Ishikawa (cell line): ENCODE results near the gene LMAN2L.

ENCODE experiments used
- CEBPB ChIP-seq: IDR thresholded peaks from 2 replicates; pipeline ENCODE4 v1.6.1; 2012
- CREB1 ChIP-seq: IDR thresholded peaks from 2 replicates; pipeline ENCODE4 v1.6.1; 2012; ENCODE audit warnings: low read depth
- EGR1 ChIP-seq: IDR thresholded peaks from 2 replicates; pipeline ENCODE4 v1.6.1; 2012
- EP300 ChIP-seq: IDR thresholded peaks from 2 replicates; pipeline ENCODE4 v1.6.1; 2012; ENCODE audit warnings: borderline replicate concordance
- FOXM1 ChIP-seq: IDR thresholded peaks from 2 replicates; pipeline ENCODE4 v1.6.1; 2012; ENCODE audit warnings: low read depth, borderline replicate concordance
- NFIC ChIP-seq: IDR thresholded peaks from 2 replicates; pipeline ENCODE4 v1.6.1; 2012
- RAD21 ChIP-seq: IDR thresholded peaks from 2 replicates; pipeline ENCODE4 v1.6.1; 2012; ENCODE audit warnings: low read depth
- TAF1 ChIP-seq: IDR thresholded peaks from 2 replicates; pipeline ENCODE4 v1.6.1; 2012; ENCODE audit warnings: low read depth, mild to moderate bottlenecking
- TCF12 ChIP-seq: IDR thresholded peaks from 2 replicates; pipeline ENCODE4 v1.6.1; 2012; ENCODE audit warnings: low read depth
- TEAD4 ChIP-seq: IDR thresholded peaks from 2 replicates; pipeline ENCODE4 v1.6.1; 2012
- USF1 ChIP-seq: IDR thresholded peaks from 2 replicates; pipeline ENCODE4 v1.6.1; 2012
- YY1 ChIP-seq: IDR thresholded peaks from 2 replicates; pipeline ENCODE4 v1.6.1; 2012; ENCODE audit warnings: low read depth
- ZBTB7A ChIP-seq: IDR thresholded peaks from 2 replicates; pipeline ENCODE4 v1.6.1; 2012; ENCODE audit warnings: low read depth
- TF ChIP-seq, protein P1 (sequence below): IDR thresholded peaks from 2 replicates; pipeline ENCODE4 v1.6.1; 2012; ENCODE audit warnings: low read depth, mild to moderate bottlenecking
- TF ChIP-seq, protein P2 (sequence below): IDR thresholded peaks from 2 replicates; pipeline ENCODE4 v1.6.1; 2012

The LMAN2L gene

DNA sequence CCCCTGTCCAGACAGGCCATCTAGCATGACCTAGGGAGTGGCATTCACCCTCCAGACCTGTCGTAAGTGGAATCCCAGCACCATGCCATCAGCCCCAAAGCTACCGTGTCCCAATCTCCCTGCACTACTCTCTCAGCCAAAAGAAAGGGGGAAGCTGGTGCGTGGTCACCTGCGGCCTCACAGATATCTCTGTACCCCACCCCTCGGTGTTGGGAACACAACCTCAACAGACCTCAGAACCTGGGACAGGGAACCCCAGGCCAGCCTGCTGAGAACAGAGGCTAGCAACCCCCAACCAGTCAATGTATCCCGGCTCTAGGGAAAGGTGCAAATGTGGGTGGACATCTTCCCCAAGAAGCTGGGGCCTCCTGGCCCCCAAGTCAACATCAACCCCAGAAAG is 38.2 kb downstream of the LMAN2L start:
- TF ChIP-seq, protein P1, sequence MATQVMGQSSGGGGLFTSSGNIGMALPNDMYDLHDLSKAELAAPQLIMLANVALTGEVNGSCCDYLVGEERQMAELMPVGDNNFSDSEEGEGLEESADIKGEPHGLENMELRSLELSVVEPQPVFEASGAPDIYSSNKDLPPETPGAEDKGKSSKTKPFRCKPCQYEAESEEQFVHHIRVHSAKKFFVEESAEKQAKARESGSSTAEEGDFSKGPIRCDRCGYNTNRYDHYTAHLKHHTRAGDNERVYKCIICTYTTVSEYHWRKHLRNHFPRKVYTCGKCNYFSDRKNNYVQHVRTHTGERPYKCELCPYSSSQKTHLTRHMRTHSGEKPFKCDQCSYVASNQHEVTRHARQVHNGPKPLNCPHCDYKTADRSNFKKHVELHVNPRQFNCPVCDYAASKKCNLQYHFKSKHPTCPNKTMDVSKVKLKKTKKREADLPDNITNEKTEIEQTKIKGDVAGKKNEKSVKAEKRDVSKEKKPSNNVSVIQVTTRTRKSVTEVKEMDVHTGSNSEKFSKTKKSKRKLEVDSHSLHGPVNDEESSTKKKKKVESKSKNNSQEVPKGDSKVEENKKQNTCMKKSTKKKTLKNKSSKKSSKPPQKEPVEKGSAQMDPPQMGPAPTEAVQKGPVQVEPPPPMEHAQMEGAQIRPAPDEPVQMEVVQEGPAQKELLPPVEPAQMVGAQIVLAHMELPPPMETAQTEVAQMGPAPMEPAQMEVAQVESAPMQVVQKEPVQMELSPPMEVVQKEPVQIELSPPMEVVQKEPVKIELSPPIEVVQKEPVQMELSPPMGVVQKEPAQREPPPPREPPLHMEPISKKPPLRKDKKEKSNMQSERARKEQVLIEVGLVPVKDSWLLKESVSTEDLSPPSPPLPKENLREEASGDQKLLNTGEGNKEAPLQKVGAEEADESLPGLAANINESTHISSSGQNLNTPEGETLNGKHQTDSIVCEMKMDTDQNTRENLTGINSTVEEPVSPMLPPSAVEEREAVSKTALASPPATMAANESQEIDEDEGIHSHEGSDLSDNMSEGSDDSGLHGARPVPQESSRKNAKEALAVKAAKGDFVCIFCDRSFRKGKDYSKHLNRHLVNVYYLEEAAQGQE = no peak
- TF ChIP-seq, protein P2, sequence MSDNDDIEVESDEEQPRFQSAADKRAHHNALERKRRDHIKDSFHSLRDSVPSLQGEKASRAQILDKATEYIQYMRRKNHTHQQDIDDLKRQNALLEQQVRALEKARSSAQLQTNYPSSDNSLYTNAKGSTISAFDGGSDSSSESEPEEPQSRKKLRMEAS = no peak
- no peak for TF ChIP-seq EGR1
- no peak for TF ChIP-seq USF1
- no peak for TF ChIP-seq TAF1
- TF ChIP-seq NFIC = no peak
- no peak for TF ChIP-seq YY1
- TF ChIP-seq CEBPB = no peak
- TF ChIP-seq TEAD4 = no peak
- TF ChIP-seq TCF12 = no peak
- no peak for TF ChIP-seq ZBTB7A
- TF ChIP-seq CREB1 = no peak
- no peak for TF ChIP-seq FOXM1
- no peak for TF ChIP-seq RAD21
- no peak for TF ChIP-seq EP300

- TF ChIP-seq EGR1 = no peak
These were observed 39.8 kb downstream of the LMAN2L start for GRCh38 chr2:96700086-96700485.

- TF ChIP-seq CREB1 (no peak), TCF12 (no peak)
These were observed 40.2 kb downstream of the LMAN2L start for GRCh38 chr2:96699621-96700020.

DNA sequence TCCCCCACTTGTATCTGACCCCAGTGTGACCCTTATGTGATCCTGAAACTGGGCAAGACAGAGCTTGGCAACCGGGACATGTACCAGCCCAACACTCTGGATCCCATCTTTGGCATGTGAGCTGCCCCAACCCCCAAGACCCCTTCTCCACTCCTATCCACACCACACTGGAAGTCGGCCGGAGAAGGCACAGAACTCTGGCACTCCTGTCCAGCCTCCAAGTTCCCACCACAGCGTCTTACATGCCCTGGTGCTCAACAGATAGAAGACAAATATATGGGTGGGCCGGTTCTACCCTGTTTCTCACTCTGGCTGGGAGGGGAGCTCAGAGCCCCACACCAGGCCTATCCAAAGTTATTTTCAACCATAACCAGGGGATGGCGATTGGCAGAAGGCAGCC is 40.8 kb downstream of the LMAN2L start:
- TF ChIP-seq RAD21 = no peak
- no peak for TF ChIP-seq ZBTB7A
- no peak for TF ChIP-seq CEBPB
- TF ChIP-seq YY1 = no peak
- TF ChIP-seq CREB1 = no peak
- TF ChIP-seq FOXM1 = no peak
- no peak for TF ChIP-seq USF1
- no peak for TF ChIP-seq TCF12

DNA sequence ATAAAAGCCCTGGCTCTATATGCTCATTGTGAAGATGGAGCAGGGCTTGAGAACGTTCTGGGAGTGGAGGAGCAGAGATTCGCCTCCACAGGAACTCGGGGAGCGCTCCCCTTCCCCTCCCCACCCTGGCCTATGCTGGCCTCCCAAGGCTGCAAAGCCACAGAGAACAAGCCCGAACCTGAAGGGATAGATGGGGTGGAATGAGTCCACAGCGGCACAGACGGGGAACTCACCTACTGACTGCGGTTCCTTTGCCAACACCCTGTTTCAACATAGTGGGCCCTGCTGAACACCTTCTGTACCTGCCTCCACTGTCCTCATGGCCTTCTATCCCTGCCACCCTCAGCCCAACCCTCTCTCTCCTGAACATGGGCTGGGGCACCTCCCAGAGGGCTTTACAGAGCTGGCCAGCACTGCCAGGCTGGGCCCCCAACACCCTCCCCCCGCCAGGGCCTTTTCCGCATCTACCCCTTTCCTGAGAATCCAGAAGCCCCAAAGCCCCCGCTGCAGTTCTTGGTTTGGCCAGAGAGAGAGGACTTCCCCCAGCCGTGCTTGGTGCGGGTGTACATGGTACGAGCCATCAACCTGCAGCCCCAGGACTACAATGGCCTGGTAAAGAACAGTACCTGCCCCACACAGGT is 41.5 kb downstream of the LMAN2L start:
- TF ChIP-seq TCF12 = no peak
- no peak for TF ChIP-seq YY1
- TF ChIP-seq EP300 = no peak
- TF ChIP-seq ZBTB7A = no peak
- TF ChIP-seq, protein P1 = no peak
- TF ChIP-seq, protein P2 = no peak
- no peak for TF ChIP-seq USF1

GRCh38 chr2:96697476-96697875 is 42.4 kb downstream of the LMAN2L start:
- TF ChIP-seq, protein P1 = no peak
- no peak for TF ChIP-seq CREB1
- no peak for TF ChIP-seq USF1
- no peak for TF ChIP-seq FOXM1
